Right lobe of liver (tissue), 4 donors: ENCODE data around the gene DAAM1.

Experiments
- POLR2A ChIP-seq: fragments of 450-650 bp; IDR thresholded peaks from one replicate; pipeline ENCODE4 v1.6.1; 2017; ENCODE audit warnings: antibody characterized with exemption, mild to moderate bottlenecking
- TF ChIP-seq, protein P1 (sequence below), 4 donors: fragments of 200-600 bp in 3 of 4; fragments of 450-650 bp in 1 of 4; IDR thresholded peaks; one replicate each; pipeline versions ENCODE4 v1.5.1 to v1.8.0; 2016 to 2022; ENCODE audit warnings: antibody characterized with exemption in 4 of 4, mild to moderate bottlenecking in 2 of 4
- donor health status: DM: no; HTN: no; CAD: no.
- donor health status: DM: no; HTN: no; CAD: no.
- donor health status: DM: no; HTN: yes; CAD: no.

DNA sequence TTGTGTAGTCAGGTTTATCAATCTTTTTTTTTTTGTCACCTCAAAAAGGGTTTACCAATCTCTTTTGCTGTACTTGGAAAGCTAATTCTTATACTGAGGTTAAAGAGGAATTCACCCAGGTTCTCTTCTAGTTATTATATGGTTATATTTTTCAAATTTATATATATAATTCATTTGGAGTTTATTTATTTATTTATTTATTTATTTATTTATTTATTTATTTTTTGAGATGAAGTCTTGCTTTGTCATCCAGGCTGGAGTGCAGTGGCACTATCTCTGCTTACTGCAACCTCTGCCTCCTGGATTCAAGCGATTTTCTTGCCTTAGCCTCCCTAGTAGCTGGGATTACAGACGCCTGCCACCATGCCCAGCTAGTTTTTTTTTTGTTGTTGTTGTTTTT lies 202.9 kb downstream of the DAAM1 start:
- no peak for TF ChIP-seq POLR2A
- TF ChIP-seq, protein P1, sequence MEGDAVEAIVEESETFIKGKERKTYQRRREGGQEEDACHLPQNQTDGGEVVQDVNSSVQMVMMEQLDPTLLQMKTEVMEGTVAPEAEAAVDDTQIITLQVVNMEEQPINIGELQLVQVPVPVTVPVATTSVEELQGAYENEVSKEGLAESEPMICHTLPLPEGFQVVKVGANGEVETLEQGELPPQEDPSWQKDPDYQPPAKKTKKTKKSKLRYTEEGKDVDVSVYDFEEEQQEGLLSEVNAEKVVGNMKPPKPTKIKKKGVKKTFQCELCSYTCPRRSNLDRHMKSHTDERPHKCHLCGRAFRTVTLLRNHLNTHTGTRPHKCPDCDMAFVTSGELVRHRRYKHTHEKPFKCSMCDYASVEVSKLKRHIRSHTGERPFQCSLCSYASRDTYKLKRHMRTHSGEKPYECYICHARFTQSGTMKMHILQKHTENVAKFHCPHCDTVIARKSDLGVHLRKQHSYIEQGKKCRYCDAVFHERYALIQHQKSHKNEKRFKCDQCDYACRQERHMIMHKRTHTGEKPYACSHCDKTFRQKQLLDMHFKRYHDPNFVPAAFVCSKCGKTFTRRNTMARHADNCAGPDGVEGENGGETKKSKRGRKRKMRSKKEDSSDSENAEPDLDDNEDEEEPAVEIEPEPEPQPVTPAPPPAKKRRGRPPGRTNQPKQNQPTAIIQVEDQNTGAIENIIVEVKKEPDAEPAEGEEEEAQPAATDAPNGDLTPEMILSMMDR (IDR thresholded peaks at IDR 0.05): no peak
